ENCODE measurements around the gene DRICH1. TPM values are rescaled to one million over a fixed set of nuclear protein-coding genes. Genes with fewer than 3 reads are reported as not detected.
"Not testable (repeated sequence)": the region's sequence is repeated elsewhere in the genome, so short reads cannot be mapped to it uniquely, and the experiment has no call there.

The DRICH1 gene
- polyA plus RNA-seq, 1 of the 3 experiments (the other 2 are of a cell fraction): 0.21 TPM

DNA sequence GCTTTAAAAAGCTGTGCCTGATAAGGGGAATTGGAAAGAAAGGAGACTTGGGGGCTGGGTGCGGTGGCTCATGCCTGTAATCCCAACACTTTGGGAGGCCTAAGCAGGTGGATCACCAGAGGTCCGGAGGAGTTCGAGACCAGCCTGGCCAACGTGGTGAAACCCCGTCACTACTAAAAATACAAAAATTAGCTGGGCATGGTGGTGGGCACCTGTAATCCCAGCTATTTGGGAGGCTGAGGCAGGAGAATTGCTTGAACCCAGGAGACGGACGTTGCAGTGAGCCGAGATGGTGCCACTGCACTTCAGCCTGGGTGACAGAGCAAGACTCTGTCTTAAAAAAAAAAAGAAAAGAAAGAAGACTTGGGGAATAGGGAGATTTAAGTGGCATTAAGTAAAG lies 3.2 kb upstream of the DRICH1 start:
- H3K4me2 ChIP-seq; H3K4me3 ChIP-seq (ENCODE audit: low read depth in 2 of 2, low read length in 1 of 2); H3K27ac ChIP-seq (ENCODE audit: low read depth in 2 of 2, low read length in 1 of 2); DNase-seq; H3F3A ChIP-seq (replicated peaks; ENCODE audit: insufficient read depth); H4K20me1 ChIP-seq (ENCODE audit: insufficient read depth); H3K27me3 ChIP-seq (ENCODE audit: insufficient read depth); CTCF ChIA-PET; H3K9me3 ChIP-seq; POLR2A ChIA-PET; H3K36me3 ChIP-seq (replicated peaks in 1 of 2; ENCODE audit: control insufficient read depth in 1 of 2, insufficient read depth in 2 of 2, low read length in 1 of 2); H3K79me2 ChIP-seq (ENCODE audit: insufficient read depth); H3K4me1 ChIP-seq (ENCODE audit: control insufficient read depth in 1 of 2, insufficient read depth in 2 of 2, low read depth in 1 of 2, low read length in 1 of 2); H3K9me2 ChIP-seq; H3K9ac ChIP-seq; H2AFZ ChIP-seq (ENCODE audit: low read depth): not testable (repeated sequence)
- 92% methylated on average over 8 of the region's 8 CpGs for WGBS (ENCODE audit: low lambda C conversion rate)

DNA sequence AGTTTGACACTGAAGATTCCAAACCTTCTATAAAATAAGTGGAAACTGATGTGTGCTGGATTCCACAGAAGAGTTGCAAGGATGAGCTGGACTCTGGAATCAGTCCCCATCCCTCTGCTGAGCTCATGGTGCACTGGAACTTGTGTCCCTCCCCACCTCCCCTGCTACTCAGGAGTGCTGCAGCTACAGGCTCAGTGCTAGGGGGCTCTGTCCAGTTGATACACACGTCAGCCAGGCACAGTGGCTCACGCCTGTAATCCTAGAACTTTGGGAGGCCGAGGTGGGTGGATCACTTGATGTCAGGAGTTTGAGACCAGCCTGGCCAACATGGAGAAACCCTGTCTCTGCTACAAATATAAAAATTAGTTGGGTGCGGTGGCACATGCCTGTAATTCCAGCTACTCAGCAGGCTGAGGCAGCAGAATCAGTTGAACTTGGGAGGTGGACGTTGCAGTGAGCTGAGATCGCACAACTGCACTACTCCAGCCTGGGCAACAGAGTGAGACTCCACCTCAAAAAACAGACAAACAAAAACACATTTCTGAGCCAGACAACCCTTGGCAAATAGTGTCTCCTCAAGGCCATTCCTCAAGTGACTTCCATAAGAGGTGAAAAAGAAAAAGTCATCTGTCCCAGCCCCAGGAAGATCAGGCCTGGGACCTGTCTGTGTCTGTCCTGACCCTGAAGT lies 3.9 kb downstream of the DRICH1 start:
- H3K9me3 ChIP-seq; H2AFZ ChIP-seq (ENCODE audit: low read depth); H3K36me3 ChIP-seq (replicated peaks in 1 of 2; ENCODE audit: control insufficient read depth in 1 of 2, insufficient read depth in 2 of 2, low read length in 1 of 2); H3K27me3 ChIP-seq (ENCODE audit: insufficient read depth); POLR2A ChIA-PET; H3F3A ChIP-seq (replicated peaks; ENCODE audit: insufficient read depth); H3K9ac ChIP-seq; H3K4me1 ChIP-seq (ENCODE audit: control insufficient read depth in 1 of 2, insufficient read depth in 2 of 2, low read depth in 1 of 2, low read length in 1 of 2); H3K4me2 ChIP-seq; H3K27ac ChIP-seq (ENCODE audit: low read depth in 2 of 2, low read length in 1 of 2); DNase-seq; H3K79me2 ChIP-seq (ENCODE audit: insufficient read depth); H4K20me1 ChIP-seq (ENCODE audit: insufficient read depth); H3K4me3 ChIP-seq (ENCODE audit: low read depth in 2 of 2, low read length in 1 of 2); H3K9me2 ChIP-seq: not testable (repeated sequence)
- CTCF ChIA-PET: interaction anchor here (1.6 kb wide), 1 partner anchor 222 kb away, joined by 3 read pairs; no protein-coding TSS in a partner anchor
- WGBS (ENCODE audit: low lambda C conversion rate): 83% methylated on average over 6 of the region's 6 CpGs

DNA sequence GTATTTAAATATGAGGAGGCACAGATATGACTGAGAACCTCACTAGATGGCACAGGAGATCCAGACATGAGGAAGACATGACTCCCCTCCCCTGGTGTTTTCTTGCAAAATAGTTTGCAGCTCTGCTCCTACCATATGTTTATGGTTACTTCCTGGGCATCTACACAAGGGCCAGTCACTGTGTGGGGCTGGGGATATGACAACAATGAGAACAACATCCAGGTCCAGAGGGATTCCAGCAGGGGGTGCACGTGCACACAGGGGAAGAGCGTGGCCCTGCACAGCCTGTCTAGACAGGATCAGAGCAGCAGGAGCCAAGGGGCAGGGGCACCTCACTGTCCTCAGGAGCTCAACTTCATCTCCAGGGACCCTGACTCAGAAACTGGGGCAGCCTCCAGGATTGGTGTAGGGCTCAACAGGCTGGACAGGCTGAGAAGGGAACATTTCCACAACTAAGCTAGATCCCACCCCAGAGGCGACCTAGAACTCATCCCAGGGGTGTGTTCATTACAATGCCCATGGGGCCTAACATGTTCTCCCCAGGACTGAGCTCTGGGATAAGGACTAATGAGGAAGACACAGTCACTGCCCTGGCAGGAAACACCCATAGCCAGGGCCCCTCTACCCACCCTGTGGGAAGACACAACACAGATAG lies 4.6 kb downstream of the DRICH1 start:
- POLR2A ChIA-PET; H3F3A ChIP-seq (replicated peaks; ENCODE audit: insufficient read depth); H3K4me3 ChIP-seq (ENCODE audit: low read depth in 2 of 2, low read length in 1 of 2); H3K4me1 ChIP-seq (ENCODE audit: control insufficient read depth in 1 of 2, insufficient read depth in 2 of 2, low read depth in 1 of 2, low read length in 1 of 2); H3K9me3 ChIP-seq; H3K36me3 ChIP-seq (replicated peaks in 1 of 2; ENCODE audit: control insufficient read depth in 1 of 2, insufficient read depth in 2 of 2, low read length in 1 of 2); H4K20me1 ChIP-seq (ENCODE audit: insufficient read depth); CTCF ChIA-PET; H3K27me3 ChIP-seq (ENCODE audit: insufficient read depth); DNase-seq; H3K9me2 ChIP-seq; H3K27ac ChIP-seq (ENCODE audit: low read depth in 2 of 2, low read length in 1 of 2); H3K4me2 ChIP-seq; H2AFZ ChIP-seq (ENCODE audit: low read depth); H3K9ac ChIP-seq; H3K79me2 ChIP-seq (ENCODE audit: insufficient read depth): not testable (repeated sequence)
- TF ChIP-seq RAD21 (IDR thresholded peaks at IDR 0.05; ENCODE audit: low read length): peak; percentile 27
- 75% methylated on average over 2 of the region's 3 CpGs for WGBS (ENCODE audit: low lambda C conversion rate)

DNA sequence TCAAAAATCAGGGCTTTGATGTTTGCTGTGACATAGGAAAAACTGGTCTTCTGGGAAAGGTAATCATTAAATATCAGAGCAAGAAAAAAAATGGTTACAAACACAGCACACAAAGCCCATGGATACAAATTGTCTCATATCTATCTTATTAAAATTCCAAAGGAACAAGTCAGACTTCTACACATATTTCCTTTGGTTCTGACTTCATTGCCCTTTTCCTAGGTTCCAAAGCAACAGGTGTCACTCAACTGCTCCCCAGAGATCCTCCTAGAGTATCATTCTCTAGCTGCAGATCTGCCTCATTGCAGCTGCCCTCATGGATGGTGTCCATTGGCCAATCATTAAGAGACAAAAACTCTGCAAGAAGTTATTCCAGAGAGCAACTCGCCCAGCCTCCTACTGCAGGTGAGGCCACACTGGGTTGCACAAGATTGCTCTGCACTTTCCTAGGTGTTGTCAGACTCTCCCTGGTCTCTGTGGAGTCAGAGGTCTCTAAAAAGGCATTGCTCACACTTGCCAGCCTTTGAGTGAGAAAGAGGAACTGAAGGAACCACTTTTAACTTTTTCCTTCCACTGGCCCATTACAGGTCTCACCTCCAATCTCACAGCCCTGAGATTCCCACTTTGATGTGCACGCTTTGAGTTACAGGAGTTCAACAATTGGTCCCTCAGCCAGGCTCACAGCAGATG lies 5.7 kb downstream of the DRICH1 start:
- 78% methylated on average over 2 of the region's 2 CpGs for WGBS (ENCODE audit: low lambda C conversion rate)
- Histone ChIP-seq H3K36me3 (replicated peaks in 1 of 2; ENCODE audit: control insufficient read depth in 1 of 2, insufficient read depth in 2 of 2, low read length in 1 of 2) (no peaks in the 10 kb centered on the region), H3K4me2 (no peak overlapping the region), H3K4me3 (ENCODE audit: low read depth in 2 of 2, low read length in 1 of 2) (no peak overlapping the region), H3K9me3 (no peaks in the 10 kb centered on the region), H3K9ac (no peak overlapping the region), H4K20me1 (ENCODE audit: insufficient read depth) (no peaks in the 10 kb centered on the region), H3K79me2 (ENCODE audit: insufficient read depth) (no peaks in the 10 kb centered on the region), H3F3A (replicated peaks; ENCODE audit: insufficient read depth) (no peaks in the 10 kb centered on the region), H3K27ac (ENCODE audit: low read depth in 2 of 2, low read length in 1 of 2) (no peak overlapping the region), H3K9me2 (no peaks in the 10 kb centered on the region), H3K27me3 (ENCODE audit: insufficient read depth) (no peaks in the 10 kb centered on the region), H3K4me1 (ENCODE audit: control insufficient read depth in 1 of 2, insufficient read depth in 2 of 2, low read depth in 1 of 2, low read length in 1 of 2) (no peaks in the 10 kb centered on the region), H2AFZ (ENCODE audit: low read depth) (no peak overlapping the region)
- TF ChIP-seq, protein P1, sequence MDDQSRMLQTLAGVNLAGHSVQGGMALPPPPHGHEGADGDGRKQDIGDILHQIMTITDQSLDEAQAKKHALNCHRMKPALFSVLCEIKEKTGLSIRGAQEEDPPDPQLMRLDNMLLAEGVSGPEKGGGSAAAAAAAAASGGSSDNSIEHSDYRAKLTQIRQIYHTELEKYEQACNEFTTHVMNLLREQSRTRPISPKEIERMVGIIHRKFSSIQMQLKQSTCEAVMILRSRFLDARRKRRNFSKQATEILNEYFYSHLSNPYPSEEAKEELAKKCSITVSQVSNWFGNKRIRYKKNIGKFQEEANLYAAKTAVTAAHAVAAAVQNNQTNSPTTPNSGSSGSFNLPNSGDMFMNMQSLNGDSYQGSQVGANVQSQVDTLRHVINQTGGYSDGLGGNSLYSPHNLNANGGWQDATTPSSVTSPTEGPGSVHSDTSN (IDR thresholded peaks at IDR 0.05): no peak
- TF ChIP-seq FOSL2 (IDR thresholded peaks at IDR 0.05; ENCODE audit: borderline replicate concordance, low read depth) (no peak), FOXJ3 (CRISPR knock-in tag; IDR thresholded peaks at IDR 0.05) (no peak), FOXM1 (IDR thresholded peaks at IDR 0.05; ENCODE audit: low read depth) (no peak), YY1 (IDR thresholded peaks at IDR 0.05; ENCODE audit: low read depth) (no peak), RAD21 (IDR thresholded peaks at IDR 0.05; ENCODE audit: low read length) (no peak), RCOR1 (IDR thresholded peaks at IDR 0.05; ENCODE audit: low read length) (no peak), TAF1 (IDR thresholded peaks at IDR 0.05; ENCODE audit: borderline replicate concordance, low read depth, low read length) (no peak)
- TF ChIP-seq, protein P2, sequence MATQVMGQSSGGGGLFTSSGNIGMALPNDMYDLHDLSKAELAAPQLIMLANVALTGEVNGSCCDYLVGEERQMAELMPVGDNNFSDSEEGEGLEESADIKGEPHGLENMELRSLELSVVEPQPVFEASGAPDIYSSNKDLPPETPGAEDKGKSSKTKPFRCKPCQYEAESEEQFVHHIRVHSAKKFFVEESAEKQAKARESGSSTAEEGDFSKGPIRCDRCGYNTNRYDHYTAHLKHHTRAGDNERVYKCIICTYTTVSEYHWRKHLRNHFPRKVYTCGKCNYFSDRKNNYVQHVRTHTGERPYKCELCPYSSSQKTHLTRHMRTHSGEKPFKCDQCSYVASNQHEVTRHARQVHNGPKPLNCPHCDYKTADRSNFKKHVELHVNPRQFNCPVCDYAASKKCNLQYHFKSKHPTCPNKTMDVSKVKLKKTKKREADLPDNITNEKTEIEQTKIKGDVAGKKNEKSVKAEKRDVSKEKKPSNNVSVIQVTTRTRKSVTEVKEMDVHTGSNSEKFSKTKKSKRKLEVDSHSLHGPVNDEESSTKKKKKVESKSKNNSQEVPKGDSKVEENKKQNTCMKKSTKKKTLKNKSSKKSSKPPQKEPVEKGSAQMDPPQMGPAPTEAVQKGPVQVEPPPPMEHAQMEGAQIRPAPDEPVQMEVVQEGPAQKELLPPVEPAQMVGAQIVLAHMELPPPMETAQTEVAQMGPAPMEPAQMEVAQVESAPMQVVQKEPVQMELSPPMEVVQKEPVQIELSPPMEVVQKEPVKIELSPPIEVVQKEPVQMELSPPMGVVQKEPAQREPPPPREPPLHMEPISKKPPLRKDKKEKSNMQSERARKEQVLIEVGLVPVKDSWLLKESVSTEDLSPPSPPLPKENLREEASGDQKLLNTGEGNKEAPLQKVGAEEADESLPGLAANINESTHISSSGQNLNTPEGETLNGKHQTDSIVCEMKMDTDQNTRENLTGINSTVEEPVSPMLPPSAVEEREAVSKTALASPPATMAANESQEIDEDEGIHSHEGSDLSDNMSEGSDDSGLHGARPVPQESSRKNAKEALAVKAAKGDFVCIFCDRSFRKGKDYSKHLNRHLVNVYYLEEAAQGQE (IDR thresholded peaks at IDR 0.05; ENCODE audit: low read depth, low read length): no peak
- ChIA-PET CTCF (no interaction called here), POLR2A (no interaction called here)
- DNase-seq: no peak
